Neural progenitor cell (in vitro differentiated cells): ENCODE results near the gene PLCB1. TPM values are rescaled to one million over a fixed set of nuclear protein-coding genes. Genes with fewer than 3 reads are reported as not detected.

Experiments
- DNase-seq: peaks from one replicate; pipeline ENCODE4 v3.0.0-alpha.2; 2016; ENCODE audit warnings: low spot score
- H2AFZ ChIP-seq: fragments of 200-600 bp; sonication (generic); replicated peaks from 2 replicates; pipeline ENCODE4 v1.6.1; 2016; ENCODE audit warnings: antibody characterized with exemption
- H3F3A ChIP-seq: fragments of 200-600 bp; sonication (generic); 2 replicates; pipeline ENCODE4 v1.6.1; 2016; ENCODE audit warnings: antibody characterized with exemption, low read depth
- H3K27ac ChIP-seq: fragments of 200-600 bp; sonication (generic); 2 replicates; pipeline ENCODE4 v1.5.1; 2016; ENCODE audit warnings: mild to moderate bottlenecking
- H3K27me3 ChIP-seq: fragments of 200-600 bp; sonication (generic); 2 replicates; pipeline ENCODE4 v1.6.1; 2016; ENCODE audit warnings: mild to moderate bottlenecking, moderate library complexity
- H3K36me3 ChIP-seq: fragments of 200-600 bp; sonication (generic); 2 replicates; pipeline ENCODE4 v1.5.1; 2016
- H3K4me1 ChIP-seq: fragments of 200-600 bp; sonication (generic); 2 replicates; pipeline ENCODE4 v1.6.1; 2016; ENCODE audit warnings: mixed run types
- H3K4me2 ChIP-seq: fragments of 200-600 bp; sonication (generic); 2 replicates; pipeline ENCODE4 v1.6.1; 2016
- H3K4me3 ChIP-seq: fragments of 200-600 bp; sonication (generic); 2 replicates; pipeline ENCODE4 v1.5.1; 2016
- H3K79me2 ChIP-seq: fragments of 200-600 bp; sonication (generic); 2 replicates; pipeline ENCODE4 v1.6.1; 2016; ENCODE audit warnings: low read depth
- H3K9ac ChIP-seq: fragments of 200-600 bp; sonication (generic); 2 replicates; pipeline ENCODE4 v1.6.1; 2016
- H3K9me3 ChIP-seq: fragments of 200-600 bp; sonication (generic); 2 replicates; pipeline ENCODE4 v1.5.1; 2016; ENCODE audit warnings: low read depth
- H4K20me1 ChIP-seq: fragments of 200-600 bp; sonication (generic); 2 replicates; pipeline ENCODE4 v1.6.1; 2016; ENCODE audit warnings: low read depth
- H3K27ac Mint-ChIP-seq: 3 replicates; pipeline ENCODE4 v1.8.0; 2021; ENCODE audit warnings: mixed read lengths
- H3K27me3 Mint-ChIP-seq: 2 replicates; pipeline ENCODE4 v1.8.0; 2022; ENCODE audit warnings: low read depth, mild to moderate bottlenecking, inconsistent platforms, moderate library complexity, mixed read lengths; ENCODE audit not compliant: insufficient read depth
- H3K36me3 Mint-ChIP-seq: 3 replicates; pipeline ENCODE4 v1.8.0; 2021; ENCODE audit warnings: mixed read lengths
- H3K4me1 Mint-ChIP-seq: 3 replicates; pipeline ENCODE4 v1.8.0; 2021; ENCODE audit warnings: mixed read lengths
- H3K4me3 Mint-ChIP-seq: 3 replicates; pipeline ENCODE4 v1.8.0; 2021; ENCODE audit warnings: mild to moderate bottlenecking, moderate library complexity, mixed read lengths
- H3K9me3 Mint-ChIP-seq: 3 replicates; pipeline ENCODE4 v1.8.0; 2020; ENCODE audit warnings: mixed read lengths
- CTCF ChIP-seq: fragments of 200-600 bp; sonication (generic); IDR thresholded peaks from 2 replicates; pipeline ENCODE4 v1.5.1; 2017; ENCODE audit warnings: antibody characterized with exemption, mild to moderate bottlenecking
- EZH2 ChIP-seq: fragments of 200-600 bp; sonication (generic); IDR thresholded peaks from 2 replicates; pipeline ENCODE4 v1.6.1; 2017; ENCODE audit warnings: antibody characterized with exemption, mild to moderate bottlenecking, moderate library complexity
- EZH2phosphoT487 ChIP-seq: fragments of 200-600 bp; sonication (generic); IDR thresholded peaks from 2 replicates; pipeline ENCODE4 v1.6.1; 2017; ENCODE audit warnings: antibody characterized with exemption
- total RNA-seq: library from RNA; depleted of rRNA; stranded (reverse); fragments of >200 nt; gene quantifications from 2 replicates; pipeline ENCODE4 v1.2.3, GENCODE V29; 2015; ENCODE audit warnings: low replicate concordance

The PLCB1 gene
- total RNA-seq, 1 donor from 2014 or later: 30.2 TPM

GRCh38 chr20:8424010-8424409 is 291.9 kb downstream of the PLCB1 start:
- Mint-ChIP-seq H3K27ac (no peak overlapping the region), H3K4me1 (peaks cover 22% of the 10 kb centered on the region), H3K27me3 (no peaks in the 10 kb centered on the region), H3K4me3 (no peak overlapping the region), H3K36me3 (no peaks in the 10 kb centered on the region), H3K9me3 (peaks cover 4% of the 10 kb centered on the region)
- no peak for TF ChIP-seq CTCF
- TF ChIP-seq EZH2: no peak
- TF ChIP-seq EZH2phosphoT487: no peak
- Histone ChIP-seq H4K20me1 (no peaks in the 10 kb centered on the region), H3K27ac (no peak overlapping the region), H3K4me2 (no peak overlapping the region), H3K27me3 (no peaks in the 10 kb centered on the region), H3K79me2 (no peaks in the 10 kb centered on the region), H3K4me1 (no peaks in the 10 kb centered on the region), H3K9ac (no peak overlapping the region), H3K36me3 (no peaks in the 10 kb centered on the region), H3K9me3 (no peaks in the 10 kb centered on the region), H3K4me3 (no peak overlapping the region), H3F3A (no peaks in the 10 kb centered on the region), H2AFZ (no peak overlapping the region)
- DNase-seq: no peak

GRCh38 chr20:8425016-8425415 is 292.9 kb downstream of the PLCB1 start:
- Histone ChIP-seq H2AFZ (no peak overlapping the region), H3F3A (no peaks in the 10 kb centered on the region), H3K79me2 (no peaks in the 10 kb centered on the region), H3K4me1 (no peaks in the 10 kb centered on the region), H3K27ac (no peak overlapping the region), H3K9ac (no peak overlapping the region), H3K36me3 (no peaks in the 10 kb centered on the region), H3K27me3 (no peaks in the 10 kb centered on the region), H4K20me1 (no peaks in the 10 kb centered on the region), H3K9me3 (no peaks in the 10 kb centered on the region), H3K4me3 (no peak overlapping the region), H3K4me2 (no peak overlapping the region)
- H3K27ac Mint-ChIP-seq: no peak overlapping the region
- no peak overlapping the region for H3K4me3 Mint-ChIP-seq
- no peak for TF ChIP-seq EZH2phosphoT487
- TF ChIP-seq CTCF: no peak
- TF ChIP-seq EZH2: no peak
- no peaks in the 10 kb centered on the region for H3K27me3 Mint-ChIP-seq
- peaks cover 4% of the 10 kb centered on the region for H3K9me3 Mint-ChIP-seq
- H3K36me3 Mint-ChIP-seq: no peaks in the 10 kb centered on the region
- DNase-seq: no peak
- peaks cover 22% of the 10 kb centered on the region for H3K4me1 Mint-ChIP-seq

- H3K4me1 Mint-ChIP-seq: peaks cover 22% of the 10 kb centered on the region
- Histone ChIP-seq H3K27me3 (no peaks in the 10 kb centered on the region), H2AFZ (no peak overlapping the region), H3K4me3 (no peak overlapping the region), H3F3A (no peaks in the 10 kb centered on the region), H3K27ac (no peak overlapping the region), H3K9ac (no peak overlapping the region), H3K4me2 (no peak overlapping the region), H4K20me1 (no peaks in the 10 kb centered on the region), H3K79me2 (no peaks in the 10 kb centered on the region), H3K36me3 (no peaks in the 10 kb centered on the region), H3K9me3 (no peaks in the 10 kb centered on the region), H3K4me1 (no peaks in the 10 kb centered on the region)
- H3K36me3 Mint-ChIP-seq: no peaks in the 10 kb centered on the region
- H3K27ac Mint-ChIP-seq: no peak overlapping the region
- no peaks in the 10 kb centered on the region for H3K27me3 Mint-ChIP-seq
- H3K9me3 Mint-ChIP-seq: peaks cover 4% of the 10 kb centered on the region
- H3K4me3 Mint-ChIP-seq: no peak overlapping the region
- DNase-seq: no peak
- TF ChIP-seq CTCF (no peak), EZH2 (no peak), EZH2phosphoT487 (no peak)
Observed at GRCh38 chr20:8425802-8426201, 293.7 kb downstream of the PLCB1 start.
